ENCODE results near the gene CAND1.

GRCh38 chr12:67338426-67338825, 69.3 kb downstream of the CAND1 start:
- TF ChIP-seq ARNT (IDR thresholded peaks at IDR 0.05) (no peak), FOXM1 (IDR thresholded peaks at IDR 0.05; ENCODE audit: borderline replicate concordance) (no peak), LEF1 (IDR thresholded peaks at IDR 0.05; ENCODE audit: borderline replicate concordance) (no peak), SP1 (IDR thresholded peaks at IDR 0.05) (no peak), PKNOX1 (IDR thresholded peaks at IDR 0.05) (no peak), ZNF384 (IDR thresholded peaks at IDR 0.05) (no peak), ELF4 (IDR thresholded peaks at IDR 0.05) (no peak), CTBP1 (IDR thresholded peaks at IDR 0.05; ENCODE audit: borderline replicate concordance) (no peak), FOXK2 (IDR thresholded peaks at IDR 0.05) (no peak), HDGF (IDR thresholded peaks at IDR 0.05; ENCODE audit: borderline replicate concordance) (no peak), BHLHE40 (IDR thresholded peaks at IDR 0.05; ENCODE audit: borderline replicate concordance) (no peak), L3MBTL2 (conservative IDR thresholded peaks at IDR 0.05) (no peak)
